GM10266 (cell line): ENCODE data around the gene LRRC7.
A peak's percentile ranks its signal among the peaks of the same experiment; 100 is the strongest.

Experiments
- DNase-seq: peaks from one replicate; pipeline ENCODE4 v3.0.0; 2012; ENCODE audit errors: extremely low spot score
- TF ChIP-seq, protein P1 (sequence below): IDR thresholded peaks from 2 replicates; pipeline ENCODE4 v1.5.1; 2012; ENCODE audit warnings: mild to moderate bottlenecking, low read depth; ENCODE audit not compliant: control insufficient read depth, insufficient read depth; ENCODE audit errors: missing control alignments

The LRRC7 gene

DNA sequence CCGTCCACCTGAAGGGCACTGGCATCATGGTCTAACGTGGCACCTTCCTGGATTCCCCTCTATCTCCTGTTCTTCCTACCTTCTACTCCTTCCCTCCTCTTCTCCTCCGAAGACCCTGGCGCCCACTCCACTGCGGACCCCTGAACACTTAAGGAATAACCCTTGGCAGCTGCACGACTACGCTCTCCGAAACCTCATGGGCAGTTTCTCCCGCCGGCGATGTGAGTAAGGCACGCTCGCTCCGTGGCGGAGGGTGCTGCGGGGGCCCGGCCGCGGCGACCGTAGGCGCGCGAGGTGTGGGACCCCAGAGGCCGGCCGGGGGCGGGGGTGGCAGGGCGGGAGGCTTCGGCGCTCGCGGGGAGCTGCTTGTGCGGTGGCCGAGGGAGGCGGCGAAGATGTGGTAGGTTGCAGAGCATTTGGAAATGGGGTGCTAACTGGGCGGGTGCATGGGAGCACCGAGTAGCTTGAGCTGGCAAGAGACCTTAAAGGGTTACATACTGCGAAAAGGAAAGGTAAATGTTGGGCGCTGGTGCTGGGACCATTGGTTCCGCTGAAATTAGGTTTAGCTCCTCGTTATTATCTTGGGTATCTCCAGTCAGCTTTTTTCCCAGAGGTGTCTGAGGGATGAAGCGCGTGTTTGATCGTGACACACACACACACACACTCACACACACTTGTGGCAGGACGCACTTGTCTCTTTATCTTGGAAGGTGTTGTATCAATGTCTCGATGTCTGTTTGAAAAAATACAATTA lies 876 bp downstream of the LRRC7 start:
- TF ChIP-seq, protein P1, sequence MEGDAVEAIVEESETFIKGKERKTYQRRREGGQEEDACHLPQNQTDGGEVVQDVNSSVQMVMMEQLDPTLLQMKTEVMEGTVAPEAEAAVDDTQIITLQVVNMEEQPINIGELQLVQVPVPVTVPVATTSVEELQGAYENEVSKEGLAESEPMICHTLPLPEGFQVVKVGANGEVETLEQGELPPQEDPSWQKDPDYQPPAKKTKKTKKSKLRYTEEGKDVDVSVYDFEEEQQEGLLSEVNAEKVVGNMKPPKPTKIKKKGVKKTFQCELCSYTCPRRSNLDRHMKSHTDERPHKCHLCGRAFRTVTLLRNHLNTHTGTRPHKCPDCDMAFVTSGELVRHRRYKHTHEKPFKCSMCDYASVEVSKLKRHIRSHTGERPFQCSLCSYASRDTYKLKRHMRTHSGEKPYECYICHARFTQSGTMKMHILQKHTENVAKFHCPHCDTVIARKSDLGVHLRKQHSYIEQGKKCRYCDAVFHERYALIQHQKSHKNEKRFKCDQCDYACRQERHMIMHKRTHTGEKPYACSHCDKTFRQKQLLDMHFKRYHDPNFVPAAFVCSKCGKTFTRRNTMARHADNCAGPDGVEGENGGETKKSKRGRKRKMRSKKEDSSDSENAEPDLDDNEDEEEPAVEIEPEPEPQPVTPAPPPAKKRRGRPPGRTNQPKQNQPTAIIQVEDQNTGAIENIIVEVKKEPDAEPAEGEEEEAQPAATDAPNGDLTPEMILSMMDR, result no peak
- DNase-seq, result peak; percentile 26

DNA sequence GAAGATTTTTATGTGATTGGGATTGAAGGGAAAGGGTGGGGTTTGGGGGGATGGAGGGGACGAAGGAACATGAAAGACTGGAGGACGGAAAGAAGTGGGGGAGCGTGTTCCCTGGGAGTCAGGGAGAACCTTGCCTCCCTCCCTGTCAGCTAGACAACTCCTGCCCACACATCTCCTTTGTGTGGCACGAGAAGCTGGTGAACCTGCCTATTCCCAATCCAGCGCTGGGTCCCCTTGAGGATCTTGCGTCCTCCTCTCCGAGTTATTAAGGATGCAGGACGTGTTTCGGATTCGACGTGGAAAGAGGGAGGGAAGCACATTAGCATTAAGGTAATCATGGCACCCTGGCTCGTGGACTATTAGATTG lies 1.4 kb downstream of the LRRC7 start:
- DNase-seq, result peak; percentile 16
- TF ChIP-seq, protein P1, result no peak

DNA sequence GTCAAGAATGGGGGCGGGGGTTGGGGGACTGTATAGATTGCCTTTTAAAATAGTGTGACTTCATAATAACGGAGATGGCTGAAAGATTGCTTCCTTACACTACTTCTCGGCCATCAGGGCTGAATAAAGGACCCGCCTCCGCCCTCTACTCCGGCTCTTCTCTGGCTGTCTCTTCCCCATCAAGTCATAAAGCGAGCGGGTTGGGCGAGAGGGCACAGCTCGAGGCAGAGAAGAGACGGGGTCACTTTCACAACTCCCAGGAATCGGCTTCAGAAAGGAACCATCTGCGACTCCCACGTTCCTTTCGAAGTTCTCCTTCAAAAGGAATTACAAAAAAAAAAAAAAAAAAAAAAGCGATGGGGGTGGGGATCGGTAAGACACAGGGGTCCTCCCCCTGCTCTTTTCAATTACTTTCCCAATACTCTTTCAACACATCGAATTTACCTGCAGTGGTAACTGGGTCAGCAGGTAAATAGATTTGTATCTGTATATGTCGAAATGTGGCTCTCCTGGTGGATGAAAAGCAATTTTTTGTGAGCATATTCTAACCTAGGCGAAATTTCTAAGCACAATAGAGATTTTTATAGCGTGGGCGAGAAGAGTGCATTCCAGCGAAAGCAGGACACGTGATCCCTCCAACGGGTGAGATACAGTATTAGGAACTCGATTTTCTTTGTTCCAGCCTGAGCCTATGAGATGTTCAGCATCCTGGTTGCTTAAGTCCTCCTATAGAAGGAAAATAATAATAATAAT lies 2.0 kb downstream of the LRRC7 start:
- DNase-seq, result no peak
- TF ChIP-seq, protein P1, result no peak

DNA sequence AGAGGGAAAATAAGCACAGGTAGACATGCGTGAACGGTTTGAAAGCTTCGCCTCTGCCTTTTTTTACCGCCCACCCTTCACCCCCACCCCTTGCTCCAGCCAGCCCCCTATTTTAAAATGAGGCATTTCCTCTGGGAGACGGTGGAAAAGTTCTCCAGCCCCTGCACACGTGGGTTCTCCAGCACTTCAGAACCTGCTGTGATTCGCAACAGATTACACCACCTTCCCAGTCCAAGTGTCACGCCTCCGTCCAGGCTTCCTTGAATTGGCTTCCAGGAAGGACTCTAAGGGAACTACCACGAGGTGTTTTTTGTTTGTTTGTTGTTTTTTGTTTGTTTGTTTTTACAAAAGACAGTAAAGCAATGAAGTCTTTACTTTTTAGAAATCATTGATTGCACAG lies 2.6 kb downstream of the LRRC7 start:
- TF ChIP-seq, protein P1, result no peak
- no peak for DNase-seq

DNA sequence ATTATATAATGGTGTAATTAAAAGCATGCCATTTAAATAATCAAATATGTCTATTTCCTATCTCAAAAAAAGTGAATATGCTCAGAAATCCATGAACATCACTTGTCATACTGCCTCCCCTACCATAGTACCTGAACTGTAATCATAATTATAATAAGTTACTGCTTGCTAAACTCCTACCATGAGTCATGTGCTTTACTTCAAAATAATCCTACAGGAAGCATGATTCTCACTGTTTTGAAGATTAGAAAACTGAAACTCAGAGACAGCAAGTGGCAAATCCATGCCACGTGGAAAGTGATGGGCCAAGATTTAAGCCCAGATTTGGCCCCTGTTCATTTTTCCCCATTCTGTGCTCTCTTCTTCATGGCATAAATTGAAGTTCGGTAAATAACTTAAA lies 5.2 kb downstream of the LRRC7 start:
- DNase-seq, result no peak
- TF ChIP-seq, protein P1, result no peak

DNA sequence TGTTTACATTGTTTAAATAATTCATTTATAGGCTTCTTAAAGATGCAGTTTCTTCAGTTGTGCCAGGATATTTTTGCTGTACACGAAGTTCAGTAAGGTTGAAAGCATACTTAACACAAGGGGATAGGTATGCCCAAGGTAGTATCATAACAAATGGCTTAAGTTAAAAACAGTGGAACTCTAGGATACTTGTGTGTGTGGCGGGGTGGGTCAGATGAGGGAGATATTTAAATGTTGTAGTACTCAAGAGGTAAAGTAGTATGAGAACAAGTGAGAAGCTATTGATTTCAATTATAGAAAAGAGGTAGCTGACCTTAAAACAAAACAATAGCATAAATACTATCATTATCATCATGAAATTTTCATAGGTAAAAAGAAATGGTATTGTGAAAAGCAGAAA lies 6.2 kb downstream of the LRRC7 start:
- DNase-seq, result no peak
- TF ChIP-seq, protein P1, result no peak

DNA sequence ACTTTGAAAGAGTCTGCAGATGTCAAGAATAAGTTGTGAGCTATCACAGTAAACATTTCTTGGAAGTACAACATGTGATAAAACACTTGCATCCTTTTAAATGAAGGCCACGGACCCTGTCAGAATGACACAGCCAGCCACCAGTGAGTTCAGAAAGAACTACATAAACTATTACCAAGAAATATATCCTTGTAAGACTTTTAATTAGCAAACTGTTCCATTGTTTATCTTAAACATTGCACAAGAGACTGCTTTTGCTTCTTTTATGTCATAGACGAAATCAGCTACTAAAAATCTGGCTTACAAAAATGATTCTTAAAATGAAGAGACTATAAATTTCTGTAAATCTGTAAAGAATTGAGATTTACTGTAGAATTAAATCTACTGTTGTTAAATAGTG lies 17.9 kb downstream of the LRRC7 start:
- TF ChIP-seq, protein P1, result no peak
- DNase-seq, result no peak
